Esophagus muscularis mucosa (tissue), 4 donors: Measurements from ENCODE around the gene ALDOA. TPM values are rescaled to one million over a fixed set of nuclear protein-coding genes. Genes with fewer than 3 reads are reported as not detected.

ENCODE experiments used
- DNase-seq: peaks from one replicate; pipeline ENCODE4 v3.0.0-alpha.2; 2017; ENCODE audit errors: extremely low spot score
- H3K27ac ChIP-seq, 4 donors: fragments of 200-600 bp; sonication (generic); replicated peaks in 1 of 4; 1 replicate in 3 of 4; 2 replicates in 1 of 4; pipeline ENCODE4 v1.5.1; 2016 to 2019; ENCODE audit warnings: mild to moderate bottlenecking in 1 of 4
- H3K27me3 ChIP-seq, 4 donors: fragments of 200-600 bp; sonication (generic); one replicate each; pipeline versions ENCODE4 v1.5.1 to v1.6.0; 2016 to 2019
- H3K36me3 ChIP-seq, 4 donors: fragments of 200-600 bp; sonication (generic); one replicate each; pipeline ENCODE4 v1.5.1; 2016 to 2019
- H3K4me1 ChIP-seq, 4 donors: fragments of 200-600 bp; sonication (generic); one replicate each; pipeline ENCODE4 v1.5.1; 2016 to 2019
- H3K4me3 ChIP-seq, 4 donors: fragments of 200-600 bp; sonication (generic); 1 replicate in 2 of 4; 2 replicates in 2 of 4; pipeline ENCODE4 v1.5.1; 2016 to 2019; ENCODE audit warnings: mild to moderate bottlenecking in 4 of 4, moderate library complexity in 1 of 4
- H3K9me3 ChIP-seq, 4 donors: fragments of 200-600 bp; sonication (generic); 1 replicate in 3 of 4; 2 replicates in 1 of 4; pipeline ENCODE4 v1.5.1; 2016 to 2019
- CTCF ChIP-seq, 3 experiments: fragments of 200-600 bp in 2 of 3; fragments of 450-650 bp in 1 of 3; sonication (generic) in 2 of 3; IDR thresholded peaks; one replicate each; pipeline ENCODE4 v1.5.1; 2017 to 2019; ENCODE audit warnings: antibody characterized with exemption in 3 of 3, mild to moderate bottlenecking in 2 of 3, moderate library complexity in 1 of 3
- EP300 ChIP-seq: sonication (generic); formaldehyde crosslinking; IDR thresholded peaks from one replicate; pipeline ENCODE4 v1.6.1; 2017; ENCODE audit warnings: antibody characterized with exemption
- POLR2A ChIP-seq: fragments of 450-650 bp; IDR thresholded peaks from one replicate; pipeline ENCODE4 v1.6.1; 2017; ENCODE audit warnings: antibody characterized with exemption, moderate library complexity, mild to moderate bottlenecking, low read depth
- POLR2AphosphoS5 ChIP-seq, 2 donors: sonication (generic); formaldehyde crosslinking; IDR thresholded peaks; one replicate each; pipeline ENCODE4 v1.6.1; 2017; ENCODE audit warnings: antibody characterized with exemption in 2 of 2
- WGBS: methylation state at CpG from one replicate; pipeline ENCODE4 v1.1.5; 2018; 5-methylcytosine and 5-hydroxymethylcytosine counted together
- intact Hi-C: fragments of 100-400 bp; cut with DNase I; formaldehyde crosslinking; loops from one replicate; pipeline ENCODE4 v1.15.1; 2023
- total RNA-seq, 4 donors: library from RNA; depleted of rRNA; stranded (reverse); fragments of >200 nt; gene quantifications; one replicate each; pipeline versions ENCODE4 v1.1.0 to v1.2.1, GENCODE V29; 2016

ALDOA gene
- total RNA-seq, 4 donors from 2014 or later: 1,300 to 1,765 (median 1,454) TPM

DNA sequence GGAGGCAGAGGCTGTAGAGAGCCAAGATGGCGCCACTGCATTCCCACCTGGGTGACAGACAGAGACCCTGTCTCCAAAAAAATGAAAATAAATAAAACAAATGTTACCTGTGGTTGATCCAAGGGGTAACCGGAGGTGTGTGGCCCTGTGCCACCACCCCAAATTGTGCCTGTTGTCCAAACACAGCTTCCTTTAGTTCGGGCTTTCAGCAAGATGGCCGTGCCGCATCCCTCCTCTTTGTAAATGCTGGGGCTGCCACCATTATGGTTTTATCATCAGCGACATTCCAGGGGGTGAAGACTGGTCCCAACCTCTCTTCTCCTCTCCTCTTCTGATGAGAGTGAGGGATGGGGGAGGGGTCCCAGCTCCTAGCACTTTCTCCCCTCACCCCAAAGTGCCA, 42.7 kb upstream of the ALDOA start, which contains the start of gene C16orf92:
Gene C16orf92 (plus strand): TSS at position 312 of the 400 bp plus-strand sequence. CDS start 143 bp downstream, outside the sequence.
- H3K4me1 ChIP-seq: peaks cover 6 to 14% (median 13%) of the 10 kb centered on the region in 4 donors
- no peaks in the 10 kb centered on the region for H3K36me3 ChIP-seq
- no peak within 1 kb of the TSS for H3K27ac ChIP-seq
- DNase-seq: no peak
- H3K27me3 ChIP-seq: peaks cover 0 to 31% (median 0%) of the 10 kb centered on the region in 4 donors
- no peak within 1 kb of the TSS for H3K4me3 ChIP-seq
- TF ChIP-seq POLR2AphosphoS5 (IDR thresholded peaks at IDR 0.05) (no peak), POLR2A (no peak), EP300 (no peak), CTCF (IDR thresholded peaks at IDR 0.05) (no peak)
- intact Hi-C loops: no loop called here
- no peaks in the 10 kb centered on the region for H3K9me3 ChIP-seq
- 83% methylated on average over 6 of the region's 6 CpGs for WGBS

GRCh38 chr16:30023586-30023985, 42.0 kb upstream of the ALDOA start:
- Histone ChIP-seq H3K27me3 (peaks cover 0 to 38% (median 0%) of the 10 kb centered on the region in 4 donors), H3K4me1 (peaks cover 6 to 14% (median 13%) of the 10 kb centered on the region in 4 donors), H3K36me3 (no peaks in the 10 kb centered on the region), H3K9me3 (no peaks in the 10 kb centered on the region), H3K4me3 (no peak overlapping the region), H3K27ac (no peak overlapping the region)
- DNase-seq: no peak
- intact Hi-C loops: no loop called here
- TF ChIP-seq POLR2A (no peak), POLR2AphosphoS5 (IDR thresholded peaks at IDR 0.05) (no peak), CTCF (IDR thresholded peaks at IDR 0.05) (no peak), EP300 (no peak)
- 81% methylated on average over 9 of the region's 11 CpGs for WGBS

DNA sequence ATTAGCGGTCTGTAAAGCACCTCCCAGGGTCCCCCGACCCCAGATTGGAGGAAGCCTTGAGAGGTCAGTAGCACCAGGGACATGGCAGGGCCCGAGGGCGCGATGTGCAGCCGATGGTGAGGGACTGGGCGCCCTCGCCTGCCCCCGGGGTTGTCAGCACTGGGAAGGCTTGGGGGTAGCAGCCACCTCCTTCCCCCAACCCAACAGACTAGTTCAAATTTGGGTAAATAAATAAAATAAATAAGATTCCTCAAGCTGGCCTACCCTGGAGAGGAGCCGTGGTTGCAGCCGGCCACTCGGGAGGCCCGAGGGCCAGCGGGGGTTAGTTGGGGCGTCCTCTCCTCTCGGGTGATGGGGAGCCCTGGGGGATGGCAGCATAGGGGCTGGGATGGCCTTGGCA, 41.1 kb upstream of the ALDOA start:
- Histone ChIP-seq H3K36me3 (no peaks in the 10 kb centered on the region), H3K4me3 (no peak overlapping the region), H3K4me1 (peaks cover 6 to 14% (median 13%) of the 10 kb centered on the region in 4 donors), H3K27ac (no peak overlapping the region), H3K9me3 (no peaks in the 10 kb centered on the region), H3K27me3 (peaks cover 0 to 46% (median 4%) of the 10 kb centered on the region in 4 donors)
- intact Hi-C loops: no loop called here
- 88% methylated on average over 11 of the region's 16 CpGs for WGBS
- DNase-seq: no peak
- TF ChIP-seq POLR2AphosphoS5 (IDR thresholded peaks at IDR 0.05) (no peak), CTCF (IDR thresholded peaks at IDR 0.05) (no peak), POLR2A (no peak), EP300 (no peak)

GRCh38 chr16:30025156-30025555, 40.4 kb upstream of the ALDOA start:
- no peak overlapping the region for H3K27ac ChIP-seq
- peaks cover 6 to 14% (median 13%) of the 10 kb centered on the region in 4 donors for H3K4me1 ChIP-seq
- H3K27me3 ChIP-seq: peaks cover 0 to 53% (median 11%) of the 10 kb centered on the region in 4 donors
- WGBS: 82% methylated on average over 17 of the region's 20 CpGs
- H3K9me3 ChIP-seq: no peaks in the 10 kb centered on the region
- no peaks in the 10 kb centered on the region for H3K36me3 ChIP-seq
- no peak for DNase-seq
- no peak overlapping the region for H3K4me3 ChIP-seq
- intact Hi-C loops: no loop called here
- TF ChIP-seq EP300 (no peak), CTCF (IDR thresholded peaks at IDR 0.05) (no peak), POLR2AphosphoS5 (IDR thresholded peaks at IDR 0.05) (no peak), POLR2A (no peak)

- H3K4me3 ChIP-seq: no peak overlapping the region
- no peaks in the 10 kb centered on the region for H3K9me3 ChIP-seq
- no peak for TF ChIP-seq CTCF (IDR thresholded peaks at IDR 0.05)
- TF ChIP-seq EP300: no peak
- TF ChIP-seq POLR2AphosphoS5 (IDR thresholded peaks at IDR 0.05): no peak
- no peak for TF ChIP-seq POLR2A
- H3K36me3 ChIP-seq: no peaks in the 10 kb centered on the region
- DNase-seq: no peak
- no CpG with 5 or more reads among the region's 7 CpGs for whole genome bisulfite sequencing
- peaks cover 6 to 18% (median 15%) of the 10 kb centered on the region in 4 donors for H3K4me1 ChIP-seq
- intact Hi-C loops: no loop called here
- H3K27ac ChIP-seq: no peak overlapping the region
- H3K27me3 ChIP-seq: peaks cover 0 to 58% (median 16%) of the 10 kb centered on the region in 4 donors
These were observed 40.0 kb upstream of the ALDOA start for GRCh38 chr16:30025574-30025973.
